ENCODE measurements around the gene ACACB. TPM values are rescaled to one million over a fixed set of nuclear protein-coding genes. Genes with fewer than 3 reads are reported as not detected.

ACACB gene
- total and polyA plus RNA-seq, 7 experiments from 2014 or later, result 3.8 to 58.3 (median 30.9) TPM

DNA sequence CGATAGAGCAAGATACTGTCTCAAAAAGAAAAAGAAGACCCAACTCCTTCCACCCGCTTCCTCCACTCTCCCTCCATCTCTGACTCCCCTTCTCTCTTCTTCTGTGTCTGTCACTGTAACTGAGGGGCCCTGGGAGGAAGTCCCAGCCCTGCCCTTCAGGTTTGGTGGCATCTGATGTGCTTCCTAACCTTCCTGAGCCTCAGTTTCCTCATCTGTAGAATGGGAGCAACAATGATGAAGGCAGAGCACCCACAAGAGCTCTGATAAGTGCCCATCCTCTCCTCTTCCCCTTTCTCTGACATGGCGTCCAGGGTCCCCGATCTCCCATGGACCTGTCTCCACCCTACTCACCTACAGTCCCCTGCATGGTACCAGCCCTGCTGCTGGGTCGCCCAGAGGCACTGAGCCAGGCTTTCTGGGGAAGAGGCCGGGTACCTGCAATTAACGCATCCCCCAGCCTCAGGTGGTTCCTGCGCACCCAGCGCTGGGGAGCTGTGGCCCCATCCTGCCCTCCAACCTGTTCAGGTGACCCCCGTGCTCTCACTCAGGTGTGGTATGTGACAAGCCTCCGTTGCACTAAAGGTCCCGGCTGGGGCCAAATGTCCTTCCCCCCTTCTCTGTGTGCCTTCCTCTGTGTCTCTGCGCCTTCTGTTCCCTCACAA lies 179.5 kb downstream of the ACACB start:
- no peak overlapping the region for H3K27ac Mint-ChIP-seq
- intact Hi-C loops (cut with micrococcal nuclease), result no loop called here

GRCh38 chr12:109296431-109296830 lies 180.0 kb downstream of the ACACB start:
- H3K4me1 Mint-ChIP-seq, result peaks cover 0 to 3% (median 0%) of the 10 kb centered on the region in 7 donors
- ATAC-seq, result no peak
- H3K36me3 ChIP-seq (ENCODE audit: control insufficient read depth in 2 of 3, insufficient read depth in 3 of 3, low read length in 3 of 3), result no peaks in the 10 kb centered on the region
- no peak overlapping the region for H3K27ac Mint-ChIP-seq
- no peak overlapping the region for H3K27ac ChIP-seq (ENCODE audit: low read depth, low read length)
- H3K27me3 Mint-ChIP-seq, result peaks cover 5 to 52% (median 25%) of the 10 kb centered on the region in 5 donors
- intact Hi-C loops (cut with micrococcal nuclease), result no loop called here
- H3K4me3 ChIP-seq (ENCODE audit: low read length), result no peak overlapping the region
- H3K9me3 ChIP-seq (ENCODE audit: control insufficient read depth in 2 of 3, low read length in 3 of 3), result no peaks in the 10 kb centered on the region
- no peaks in the 10 kb centered on the region for H3K4me1 ChIP-seq (ENCODE audit: control insufficient read depth in 2 of 2, insufficient read depth in 2 of 2, low read length in 2 of 2)
- POLR2A ChIA-PET, result no interaction called here
- no peak for DNase-seq
- no peaks in the 10 kb centered on the region for H3K36me3 Mint-ChIP-seq
- no peak overlapping the region for H3K4me3 Mint-ChIP-seq
- peaks cover 0 to 1% (median 0%) of the 10 kb centered on the region in 11 donors for H3K9me3 Mint-ChIP-seq
- no peaks in the 10 kb centered on the region for H3K27me3 ChIP-seq (ENCODE audit: control insufficient read depth in 2 of 2, insufficient read depth in 2 of 2, low read length in 2 of 2)
- CTCF ChIA-PET, result no interaction called here

More for the DNA sequence above, 179.5 kb downstream of the ACACB start:
- H3K4me3 Mint-ChIP-seq, result no peak overlapping the region
- H3K4me1 Mint-ChIP-seq, result peaks cover 0 to 3% (median 0%) of the 10 kb centered on the region in 7 donors
- H3K9me3 Mint-ChIP-seq, result peaks cover 0 to 1% (median 0%) of the 10 kb centered on the region in 11 donors
- H3K27me3 Mint-ChIP-seq, result peaks cover 9 to 53% (median 27%) of the 10 kb centered on the region in 5 donors
- POLR2A ChIA-PET, result no interaction called here
- CTCF ChIA-PET, result no interaction called here
- no peaks in the 10 kb centered on the region for H3K27me3 ChIP-seq (ENCODE audit: control insufficient read depth in 2 of 2, insufficient read depth in 2 of 2, low read length in 2 of 2)
- H3K4me1 ChIP-seq (ENCODE audit: control insufficient read depth in 2 of 2, insufficient read depth in 2 of 2, low read length in 2 of 2), result no peaks in the 10 kb centered on the region
- H3K27ac ChIP-seq (ENCODE audit: low read depth, low read length), result no peak overlapping the region
- ATAC-seq (no peak), DNase-seq (no peak)
- H3K36me3 ChIP-seq (ENCODE audit: control insufficient read depth in 2 of 3, insufficient read depth in 3 of 3, low read length in 3 of 3), result no peaks in the 10 kb centered on the region
- no peak overlapping the region for H3K4me3 ChIP-seq (ENCODE audit: low read length)
- no peaks in the 10 kb centered on the region for H3K36me3 Mint-ChIP-seq
- H3K9me3 ChIP-seq (ENCODE audit: control insufficient read depth in 2 of 3, low read length in 3 of 3), result no peaks in the 10 kb centered on the region

- Mint-ChIP-seq H3K4me3 (no peak overlapping the region), H3K9me3 (no peaks in the 10 kb centered on the region), H3K27ac (no peak overlapping the region), H3K36me3 (no peaks in the 10 kb centered on the region), H3K4me1 (peaks cover 0 to 2% (median 0%) of the 10 kb centered on the region in 7 donors), H3K27me3 (peaks cover 6 to 54% (median 33%) of the 10 kb centered on the region in 5 donors)
- no peaks in the 10 kb centered on the region for H3K9me3 ChIP-seq (ENCODE audit: control insufficient read depth in 2 of 3, low read length in 3 of 3)
- H3K4me1 ChIP-seq (ENCODE audit: control insufficient read depth in 2 of 2, insufficient read depth in 2 of 2, low read length in 2 of 2), result no peaks in the 10 kb centered on the region
- DNase-seq, result no peak
- ChIA-PET POLR2A (no interaction called here), CTCF (no interaction called here)
- intact Hi-C loops (cut with micrococcal nuclease), result no loop called here
- ATAC-seq, result no peak
- no peak overlapping the region for H3K27ac ChIP-seq (ENCODE audit: low read depth, low read length)
- no peaks in the 10 kb centered on the region for H3K27me3 ChIP-seq (ENCODE audit: control insufficient read depth in 2 of 2, insufficient read depth in 2 of 2, low read length in 2 of 2)
- no peak overlapping the region for H3K4me3 ChIP-seq (ENCODE audit: low read length)
- H3K36me3 ChIP-seq (ENCODE audit: control insufficient read depth in 2 of 3, insufficient read depth in 3 of 3, low read length in 3 of 3), result no peaks in the 10 kb centered on the region
These were observed 183.5 kb downstream of the ACACB start for GRCh38 chr12:109299849-109300248.

DNA sequence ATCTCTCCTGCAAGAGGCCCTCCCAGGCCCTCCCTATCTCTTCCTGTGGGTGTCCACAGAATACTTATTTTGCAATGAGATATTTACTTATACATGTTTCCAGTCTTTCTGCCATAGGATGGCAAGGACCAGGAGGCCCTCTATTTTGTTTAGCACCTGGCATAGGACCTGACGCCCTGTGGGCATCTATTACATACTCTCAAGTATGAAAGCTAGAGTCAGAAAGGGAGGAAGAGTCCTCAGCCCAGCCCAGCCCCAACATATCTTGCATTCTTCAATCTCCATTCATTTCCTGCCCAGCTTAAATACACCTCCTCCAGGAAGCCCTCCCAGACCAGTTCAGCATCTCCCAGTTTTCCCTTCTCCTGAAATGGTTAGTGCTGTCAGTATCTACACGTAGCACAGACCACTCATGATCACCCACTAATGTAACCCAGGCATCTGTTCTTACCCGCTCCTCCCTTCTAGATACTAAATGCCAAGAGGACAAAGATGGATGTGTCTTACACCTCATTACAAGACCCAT lies 185.3 kb downstream of the ACACB start:
- H3K9me3 Mint-ChIP-seq, result no peaks in the 10 kb centered on the region
- H3K4me1 Mint-ChIP-seq, result peaks cover 0 to 2% (median 0%) of the 10 kb centered on the region in 7 donors
- no peaks in the 10 kb centered on the region for H3K27me3 ChIP-seq (ENCODE audit: control insufficient read depth in 2 of 2, insufficient read depth in 2 of 2, low read length in 2 of 2)
- H3K4me3 ChIP-seq (ENCODE audit: low read length), result no peak overlapping the region
- H3K9me3 ChIP-seq (ENCODE audit: control insufficient read depth in 2 of 3, low read length in 3 of 3), result no peaks in the 10 kb centered on the region
- ATAC-seq (no peak), DNase-seq (no peak)
- ChIA-PET CTCF (no interaction called here), POLR2A (no interaction called here)
- H3K27me3 Mint-ChIP-seq, result peaks cover 19 to 53% (median 35%) of the 10 kb centered on the region in 5 donors
- H3K36me3 ChIP-seq (ENCODE audit: control insufficient read depth in 2 of 3, insufficient read depth in 3 of 3, low read length in 3 of 3), result no peaks in the 10 kb centered on the region
- no peak overlapping the region for H3K4me3 Mint-ChIP-seq
- no peaks in the 10 kb centered on the region for H3K4me1 ChIP-seq (ENCODE audit: control insufficient read depth in 2 of 2, insufficient read depth in 2 of 2, low read length in 2 of 2)
- H3K36me3 Mint-ChIP-seq, result no peaks in the 10 kb centered on the region
- intact Hi-C loops (cut with micrococcal nuclease), result no loop called here
- no peak overlapping the region for H3K27ac ChIP-seq (ENCODE audit: low read depth, low read length)
- no peak overlapping the region for H3K27ac Mint-ChIP-seq

- Mint-ChIP-seq H3K27ac (no peak overlapping the region), H3K4me1 (peaks cover 0 to 2% (median 0%) of the 10 kb centered on the region in 7 donors), H3K36me3 (no peaks in the 10 kb centered on the region), H3K9me3 (no peaks in the 10 kb centered on the region), H3K27me3 (peaks cover 25 to 55% (median 36%) of the 10 kb centered on the region in 5 donors), H3K4me3 (no peak overlapping the region)
- Histone ChIP-seq H3K9me3 (ENCODE audit: control insufficient read depth in 2 of 3, low read length in 3 of 3) (no peaks in the 10 kb centered on the region), H3K4me3 (ENCODE audit: low read length) (no peak overlapping the region), H3K36me3 (ENCODE audit: control insufficient read depth in 2 of 3, insufficient read depth in 3 of 3, low read length in 3 of 3) (no peaks in the 10 kb centered on the region), H3K27me3 (ENCODE audit: control insufficient read depth in 2 of 2, insufficient read depth in 2 of 2, low read length in 2 of 2) (no peaks in the 10 kb centered on the region), H3K27ac (ENCODE audit: low read depth, low read length) (no peak overlapping the region), H3K4me1 (ENCODE audit: control insufficient read depth in 2 of 2, insufficient read depth in 2 of 2, low read length in 2 of 2) (no peaks in the 10 kb centered on the region)
- DNase-seq, result no peak
- ATAC-seq, result no peak
- intact Hi-C loops (cut with micrococcal nuclease), result no loop called here
- ChIA-PET POLR2A (no interaction called here), CTCF (interaction anchor here (0.6 kb wide), 1 partner anchor 215 kb away, joined by 4 read pairs; no protein-coding TSS in a partner anchor)
These were observed 186.0 kb downstream of the ACACB start for GRCh38 chr12:109302358-109302757.

DNA sequence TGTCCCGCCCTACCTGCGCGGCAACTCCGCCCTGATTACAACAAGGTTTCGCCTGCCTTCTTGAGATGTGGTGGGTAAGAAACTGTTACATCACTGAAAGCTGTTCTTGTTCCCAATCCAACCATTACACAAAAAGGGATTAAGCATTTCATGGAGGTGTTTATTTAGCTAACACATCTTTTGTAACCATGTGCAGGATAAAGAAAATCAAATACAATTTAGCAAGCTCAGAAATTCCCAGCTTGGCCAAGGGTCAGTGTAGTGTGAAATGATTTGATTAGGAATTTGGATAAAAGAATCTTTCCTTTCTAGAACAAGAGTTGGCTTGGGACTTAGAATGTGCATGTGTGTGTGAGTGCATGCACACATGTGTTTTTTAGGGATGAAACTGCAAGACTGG lies 186.4 kb downstream of the ACACB start:
- H3K27me3 Mint-ChIP-seq, result peaks cover 29 to 59% (median 41%) of the 10 kb centered on the region in 5 donors
- no peaks in the 10 kb centered on the region for H3K9me3 ChIP-seq (ENCODE audit: control insufficient read depth in 2 of 3, low read length in 3 of 3)
- no peaks in the 10 kb centered on the region for H3K27me3 ChIP-seq (ENCODE audit: control insufficient read depth in 2 of 2, insufficient read depth in 2 of 2, low read length in 2 of 2)
- peaks cover 0 to 2% (median 0%) of the 10 kb centered on the region in 7 donors for H3K4me1 Mint-ChIP-seq
- DNase-seq, result no peak
- CTCF ChIA-PET, result interaction anchor here (0.6 kb wide), 1 partner anchor 215 kb away, joined by 4 read pairs; no protein-coding TSS in a partner anchor
- H3K4me3 ChIP-seq (ENCODE audit: low read length), result no peak overlapping the region
- H3K36me3 ChIP-seq (ENCODE audit: control insufficient read depth in 2 of 3, insufficient read depth in 3 of 3, low read length in 3 of 3), result no peaks in the 10 kb centered on the region
- no peak for ATAC-seq
- no peak overlapping the region for H3K4me3 Mint-ChIP-seq
- POLR2A ChIA-PET, result no interaction called here
- H3K36me3 Mint-ChIP-seq, result no peaks in the 10 kb centered on the region
- H3K9me3 Mint-ChIP-seq, result no peaks in the 10 kb centered on the region
- intact Hi-C loops (cut with micrococcal nuclease), result no loop called here
- no peaks in the 10 kb centered on the region for H3K4me1 ChIP-seq (ENCODE audit: control insufficient read depth in 2 of 2, insufficient read depth in 2 of 2, low read length in 2 of 2)
- H3K27ac Mint-ChIP-seq, result no peak overlapping the region
- H3K27ac ChIP-seq (ENCODE audit: low read depth, low read length), result no peak overlapping the region

GRCh38 chr12:109304485-109304884 lies 188.1 kb downstream of the ACACB start:
- Mint-ChIP-seq H3K4me1 (peaks cover 0 to 9% (median 3%) of the 10 kb centered on the region in 7 donors), H3K27me3 (peaks cover 45 to 69% (median 56%) of the 10 kb centered on the region in 5 donors), H3K27ac (no peak overlapping the region), H3K9me3 (no peaks in the 10 kb centered on the region), H3K36me3 (no peaks in the 10 kb centered on the region), H3K4me3 (no peak overlapping the region)
- DNase-seq (no peak), ATAC-seq (no peak)
- CTCF ChIA-PET, result no interaction called here
- Histone ChIP-seq H3K9me3 (ENCODE audit: control insufficient read depth in 2 of 3, low read length in 3 of 3) (no peaks in the 10 kb centered on the region), H3K4me1 (ENCODE audit: control insufficient read depth in 2 of 2, insufficient read depth in 2 of 2, low read length in 2 of 2) (no peaks in the 10 kb centered on the region), H3K27ac (ENCODE audit: low read depth, low read length) (no peak overlapping the region), H3K36me3 (ENCODE audit: control insufficient read depth in 2 of 3, insufficient read depth in 3 of 3, low read length in 3 of 3) (no peaks in the 10 kb centered on the region), H3K27me3 (ENCODE audit: control insufficient read depth in 2 of 2, insufficient read depth in 2 of 2, low read length in 2 of 2) (peaks cover 0 to 5% of the 10 kb centered on the region in 2 donors), H3K4me3 (ENCODE audit: low read length) (no peak overlapping the region)
- POLR2A ChIA-PET, result no interaction called here
- intact Hi-C loops (cut with micrococcal nuclease), result no loop called here
